A673 (cell line): Measurements from ENCODE around the gene ITPRIPL2.

Experiments
- EZH2 ChIP-seq: fragments of 200-600 bp; sonication (generic); IDR thresholded peaks from 2 replicates; pipeline ENCODE4 v1.6.1; 2017; ENCODE audit warnings: borderline replicate concordance, low read depth, mild to moderate bottlenecking, mixed read lengths, antibody characterized with exemption, low read length; ENCODE audit not compliant: poor library complexity, severe bottlenecking
- TF ChIP-seq, protein P1 (sequence below): fragments of 300-800, 200-600 bp; sonication (generic); conservative IDR thresholded peaks from 2 replicates; pipeline ENCODE4 v1.5.1; 2017; ENCODE audit warnings: low read depth, mild to moderate bottlenecking, antibody characterized with exemption, low read length, moderate library complexity, mixed read lengths

DNA sequence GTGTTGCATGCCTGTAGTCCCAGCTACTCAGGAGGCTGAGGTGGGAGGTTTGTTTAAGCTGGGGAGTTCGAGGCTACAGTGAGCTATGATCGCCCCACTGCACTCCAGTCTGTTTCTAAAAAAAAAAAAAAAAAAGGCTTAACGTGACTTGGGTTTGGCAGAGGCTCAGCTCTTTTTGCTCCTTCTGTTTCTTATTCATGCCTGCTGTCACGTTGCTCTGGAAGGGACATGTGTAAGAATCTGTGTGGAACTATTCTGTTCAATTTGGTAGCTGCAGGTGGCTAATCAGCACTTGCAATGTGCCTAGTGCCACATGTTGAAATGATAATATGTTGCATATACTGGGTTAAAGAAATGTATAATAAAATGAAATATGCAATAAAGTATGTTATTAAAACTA, 33.4 kb downstream of the ITPRIPL2 start:
- TF ChIP-seq, protein P1, sequence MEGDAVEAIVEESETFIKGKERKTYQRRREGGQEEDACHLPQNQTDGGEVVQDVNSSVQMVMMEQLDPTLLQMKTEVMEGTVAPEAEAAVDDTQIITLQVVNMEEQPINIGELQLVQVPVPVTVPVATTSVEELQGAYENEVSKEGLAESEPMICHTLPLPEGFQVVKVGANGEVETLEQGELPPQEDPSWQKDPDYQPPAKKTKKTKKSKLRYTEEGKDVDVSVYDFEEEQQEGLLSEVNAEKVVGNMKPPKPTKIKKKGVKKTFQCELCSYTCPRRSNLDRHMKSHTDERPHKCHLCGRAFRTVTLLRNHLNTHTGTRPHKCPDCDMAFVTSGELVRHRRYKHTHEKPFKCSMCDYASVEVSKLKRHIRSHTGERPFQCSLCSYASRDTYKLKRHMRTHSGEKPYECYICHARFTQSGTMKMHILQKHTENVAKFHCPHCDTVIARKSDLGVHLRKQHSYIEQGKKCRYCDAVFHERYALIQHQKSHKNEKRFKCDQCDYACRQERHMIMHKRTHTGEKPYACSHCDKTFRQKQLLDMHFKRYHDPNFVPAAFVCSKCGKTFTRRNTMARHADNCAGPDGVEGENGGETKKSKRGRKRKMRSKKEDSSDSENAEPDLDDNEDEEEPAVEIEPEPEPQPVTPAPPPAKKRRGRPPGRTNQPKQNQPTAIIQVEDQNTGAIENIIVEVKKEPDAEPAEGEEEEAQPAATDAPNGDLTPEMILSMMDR, result no peak
- TF ChIP-seq EZH2, result no peak
